Naive thymus-derived CD4-positive, alpha-beta T cell (primary cell): ENCODE measurements around the gene GABRG3. TPM values are rescaled to one million over a fixed set of nuclear protein-coding genes. Genes with fewer than 3 reads are reported as not detected.

Experiments used
- ATAC-seq: fragments of 150-1000 bp; cut with Tn5 transposase; 2 replicates; pipeline ENCODE4 v1.10.0; 2021; ENCODE audit warnings: mild to moderate bottlenecking, moderate library complexity
- CTCF ChIA-PET: fragments of 350-600 bp; sonication (Branson Sonifier 250); formaldehyde crosslinking; loops from one replicate; lab custom pipeline; 2021; ENCODE audit warnings: antibody characterized with exemption; lab: Charles Lee
- POLR2A ChIA-PET: fragments of 350-600 bp; sonication (Branson Sonifier 250); formaldehyde crosslinking; loops from one replicate; lab custom pipeline; 2021; ENCODE audit warnings: antibody characterized with exemption, inconsistent platforms; lab: Charles Lee
- DNase-seq, 9 donors: peaks; one replicate each; pipeline versions ENCODE4 v3.0.0 to v3.0.0-alpha.2; 2020 to 2022; ENCODE audit warnings: mixed read lengths in 1 of 9
- H3K27ac ChIP-seq: one replicate; pipeline ENCODE4 v1.7.0; 2013; ENCODE audit warnings: mild to moderate bottlenecking, low read depth, low read length, moderate library complexity
- H3K27me3 ChIP-seq, 2 donors: one replicate each; pipeline ENCODE4 v1.7.0; 2013; ENCODE audit warnings: low read length in 2 of 2, mild to moderate bottlenecking in 2 of 2, moderate library complexity in 2 of 2; ENCODE audit not compliant: control insufficient read depth in 2 of 2, insufficient read depth in 2 of 2
- H3K36me3 ChIP-seq, 3 experiments: 1 replicate in 2 of 3; 2 replicates in 1 of 3; pipeline ENCODE4 v1.7.0; 2013; ENCODE audit warnings: low read length in 3 of 3, mild to moderate bottlenecking in 3 of 3, moderate library complexity in 1 of 3; ENCODE audit not compliant: insufficient read depth in 3 of 3, control insufficient read depth in 2 of 3
- H3K4me1 ChIP-seq, 2 donors: one replicate each; pipeline ENCODE4 v1.7.0; 2013; ENCODE audit warnings: low read length in 2 of 2, mild to moderate bottlenecking in 2 of 2, moderate library complexity in 1 of 2; ENCODE audit not compliant: control insufficient read depth in 2 of 2, insufficient read depth in 2 of 2
- H3K4me3 ChIP-seq: 2 replicates; pipeline ENCODE4 v1.7.0; 2013; ENCODE audit warnings: mild to moderate bottlenecking, low read length
- H3K9me3 ChIP-seq, 3 experiments: 1 replicate in 2 of 3; 2 replicates in 1 of 3; pipeline ENCODE4 v1.7.0; 2013; ENCODE audit warnings: low read length in 3 of 3; ENCODE audit not compliant: control insufficient read depth in 2 of 3
- H3K27ac Mint-ChIP-seq, 9 donors: one replicate each; pipeline ENCODE4 v1.8.0; 2020 to 2022; ENCODE audit warnings: mixed read lengths in 9 of 9, mild to moderate bottlenecking in 8 of 9, moderate library complexity in 5 of 9, inconsistent platforms in 2 of 9
- H3K27me3 Mint-ChIP-seq, 5 donors: one replicate each; pipeline ENCODE4 v1.8.0; 2021 to 2022; ENCODE audit warnings: mixed read lengths in 5 of 5, mild to moderate bottlenecking in 1 of 5
- H3K36me3 Mint-ChIP-seq, 5 donors: one replicate each; pipeline ENCODE4 v1.8.0; 2020 to 2022; ENCODE audit warnings: mixed read lengths in 5 of 5, mild to moderate bottlenecking in 3 of 5, inconsistent platforms in 1 of 5
- H3K4me1 Mint-ChIP-seq, 7 donors: one replicate each; pipeline ENCODE4 v1.8.0; 2020 to 2022; ENCODE audit warnings: mixed read lengths in 7 of 7, mild to moderate bottlenecking in 3 of 7, inconsistent platforms in 1 of 7
- H3K4me3 Mint-ChIP-seq, 10 donors: one replicate each; pipeline ENCODE4 v1.8.0; 2020 to 2022; ENCODE audit warnings: mild to moderate bottlenecking in 10 of 10, mixed read lengths in 10 of 10, moderate library complexity in 6 of 10, inconsistent platforms in 2 of 10
- H3K9me3 Mint-ChIP-seq, 11 donors: one replicate each; pipeline ENCODE4 v1.8.0; 2020 to 2022; ENCODE audit warnings: mixed read lengths in 11 of 11, mild to moderate bottlenecking in 4 of 11, inconsistent platforms in 1 of 11, moderate library complexity in 1 of 11
- intact Hi-C, 2 donors: fragments of 100-400 bp; cut with micrococcal nuclease; formaldehyde crosslinking; loops; one replicate each; pipeline ENCODE4 v1.15.1; 2023
- polyA plus RNA-seq, 2 donors: library from polyadenylated mRNA; unstranded; fragments of 300-500 nt; fragmentation: Illumina TruSeq; gene quantifications; one replicate each; pipeline ENCODE4 v1.2.3, GENCODE V29; 2021
- total RNA-seq, 6 experiments: library from RNA in 5 of 6; stranded (reverse) in 5 of 6; gene quantifications; 1 replicate in 5 of 6; 2 replicates in 1 of 6; pipeline ENCODE4 v1.2.3 and lab custom pipeline; 2021 to 2026

The GABRG3 gene
- total and polyA plus RNA-seq, 7 experiments from 2014 or later: not detected

- CTCF ChIA-PET: no interaction called here
- peaks cover 3 to 22% (median 8%) of the 10 kb centered on the region in 11 donors for H3K9me3 Mint-ChIP-seq
- H3K4me1 Mint-ChIP-seq: no peaks in the 10 kb centered on the region
- POLR2A ChIA-PET: no interaction called here
- DNase-seq (no peak), ATAC-seq (no peak)
- no peak overlapping the region for H3K4me3 Mint-ChIP-seq
- intact Hi-C loops: no loop called here
- no peaks in the 10 kb centered on the region for H3K27me3 Mint-ChIP-seq
- no peak overlapping the region for H3K27ac ChIP-seq
- no peaks in the 10 kb centered on the region for H3K36me3 ChIP-seq
- no peaks in the 10 kb centered on the region for H3K36me3 Mint-ChIP-seq
- no peaks in the 10 kb centered on the region for H3K9me3 ChIP-seq
- H3K27ac Mint-ChIP-seq: no peak overlapping the region
- no peaks in the 10 kb centered on the region for H3K27me3 ChIP-seq
- no peak overlapping the region for H3K4me3 ChIP-seq
- H3K4me1 ChIP-seq: no peaks in the 10 kb centered on the region
These were observed 511.3 kb downstream of the GABRG3 start for GRCh38 chr15:27482287-27482686.

GRCh38 chr15:27483124-27483523 is 512.1 kb downstream of the GABRG3 start:
- no peak overlapping the region for H3K27ac Mint-ChIP-seq
- DNase-seq: no peak
- ChIA-PET CTCF (no interaction called here), POLR2A (no interaction called here)
- no peaks in the 10 kb centered on the region for H3K36me3 Mint-ChIP-seq
- H3K27ac ChIP-seq: no peak overlapping the region
- no peak overlapping the region for H3K4me3 ChIP-seq
- no peaks in the 10 kb centered on the region for H3K27me3 Mint-ChIP-seq
- H3K4me1 Mint-ChIP-seq: no peaks in the 10 kb centered on the region
- no peak for ATAC-seq
- H3K9me3 Mint-ChIP-seq: peaks cover 3 to 21% (median 8%) of the 10 kb centered on the region in 11 donors
- H3K27me3 ChIP-seq: no peaks in the 10 kb centered on the region
- no peaks in the 10 kb centered on the region for H3K9me3 ChIP-seq
- intact Hi-C loops: no loop called here
- no peaks in the 10 kb centered on the region for H3K36me3 ChIP-seq
- no peak overlapping the region for H3K4me3 Mint-ChIP-seq
- no peaks in the 10 kb centered on the region for H3K4me1 ChIP-seq

- Mint-ChIP-seq H3K27ac (no peak overlapping the region), H3K4me1 (no peaks in the 10 kb centered on the region)
- no peak for DNase-seq
These were observed 514.3 kb downstream of the GABRG3 start for GRCh38 chr15:27485265-27485664.

GRCh38 chr15:27486051-27486450 is 515.1 kb downstream of the GABRG3 start:
- DNase-seq: no peak
- Histone ChIP-seq H3K36me3 (no peaks in the 10 kb centered on the region), H3K27ac (no peak overlapping the region), H3K27me3 (no peaks in the 10 kb centered on the region), H3K4me3 (no peak overlapping the region), H3K4me1 (no peaks in the 10 kb centered on the region), H3K9me3 (no peaks in the 10 kb centered on the region)
- intact Hi-C loops: no loop called here
- no peak overlapping the region for H3K4me3 Mint-ChIP-seq
- H3K27ac Mint-ChIP-seq: no peak overlapping the region
- ChIA-PET CTCF (no interaction called here), POLR2A (no interaction called here)
- H3K36me3 Mint-ChIP-seq: no peaks in the 10 kb centered on the region
- ATAC-seq: no peak
- H3K27me3 Mint-ChIP-seq: no peaks in the 10 kb centered on the region
- H3K4me1 Mint-ChIP-seq: no peaks in the 10 kb centered on the region
- peaks cover 3 to 25% (median 16%) of the 10 kb centered on the region in 11 donors for H3K9me3 Mint-ChIP-seq

More at GRCh38 chr15:27485265-27485664, 514.3 kb downstream of the GABRG3 start:
- Histone ChIP-seq H3K4me1 (no peaks in the 10 kb centered on the region), H3K36me3 (no peaks in the 10 kb centered on the region), H3K4me3 (no peak overlapping the region), H3K9me3 (no peaks in the 10 kb centered on the region), H3K27ac (no peak overlapping the region), H3K27me3 (no peaks in the 10 kb centered on the region)
- Mint-ChIP-seq H3K36me3 (no peaks in the 10 kb centered on the region), H3K4me3 (no peak overlapping the region), H3K9me3 (peaks cover 3 to 23% (median 15%) of the 10 kb centered on the region in 11 donors), H3K27me3 (no peaks in the 10 kb centered on the region)
- CTCF ChIA-PET: no interaction called here
- ATAC-seq: no peak
- intact Hi-C loops: no loop called here
- POLR2A ChIA-PET: no interaction called here

- Histone ChIP-seq H3K9me3 (no peaks in the 10 kb centered on the region), H3K27ac (no peak overlapping the region), H3K4me1 (no peaks in the 10 kb centered on the region), H3K27me3 (no peaks in the 10 kb centered on the region), H3K36me3 (no peaks in the 10 kb centered on the region), H3K4me3 (no peak overlapping the region)
- CTCF ChIA-PET: no interaction called here
- Mint-ChIP-seq H3K27ac (no peak overlapping the region), H3K9me3 (peaks cover 3 to 30% (median 14%) of the 10 kb centered on the region in 11 donors), H3K27me3 (no peaks in the 10 kb centered on the region), H3K4me3 (no peak overlapping the region), H3K4me1 (no peaks in the 10 kb centered on the region), H3K36me3 (no peaks in the 10 kb centered on the region)
- DNase-seq: no peak
- no peak for ATAC-seq
- intact Hi-C loops: no loop called here
- POLR2A ChIA-PET: no interaction called here
These were observed 516.0 kb downstream of the GABRG3 start for GRCh38 chr15:27486683-27487647.

GRCh38 chr15:27487846-27488245 is 516.9 kb downstream of the GABRG3 start:
- intact Hi-C loops: no loop called here
- no peaks in the 10 kb centered on the region for H3K4me1 Mint-ChIP-seq
- Histone ChIP-seq H3K36me3 (no peaks in the 10 kb centered on the region), H3K4me3 (no peak overlapping the region), H3K9me3 (no peaks in the 10 kb centered on the region), H3K4me1 (no peaks in the 10 kb centered on the region), H3K27me3 (no peaks in the 10 kb centered on the region), H3K27ac (no peak overlapping the region)
- H3K27ac Mint-ChIP-seq: no peak overlapping the region
- no peaks in the 10 kb centered on the region for H3K27me3 Mint-ChIP-seq
- no peak overlapping the region for H3K4me3 Mint-ChIP-seq
- ChIA-PET CTCF (no interaction called here), POLR2A (no interaction called here)
- no peak for ATAC-seq
- DNase-seq: no peak
- H3K36me3 Mint-ChIP-seq: no peaks in the 10 kb centered on the region
- peaks cover 2 to 30% (median 8%) of the 10 kb centered on the region in 11 donors for H3K9me3 Mint-ChIP-seq
